Measurements from ENCODE around the gene APOL2.

GRCh38 chr22:36234919-36235318, 4.4 kb downstream of the APOL2 start:
- no peak for TF ChIP-seq EZH2 (IDR thresholded peaks at IDR 0.05; ENCODE audit: insufficient read depth, low read length)
- TF ChIP-seq CTCF (IDR thresholded peaks at IDR 0.05; ENCODE audit: insufficient read depth, low read depth, low read length), result no peak

All from astrocyte (in vitro differentiated cells and primary cell).